ENCODE data around the gene TTLL13.
"Not testable (repeated sequence)": the region's sequence is repeated elsewhere in the genome, so short reads cannot be mapped to it uniquely, and the experiment has no call there.

TTLL13 gene

DNA sequence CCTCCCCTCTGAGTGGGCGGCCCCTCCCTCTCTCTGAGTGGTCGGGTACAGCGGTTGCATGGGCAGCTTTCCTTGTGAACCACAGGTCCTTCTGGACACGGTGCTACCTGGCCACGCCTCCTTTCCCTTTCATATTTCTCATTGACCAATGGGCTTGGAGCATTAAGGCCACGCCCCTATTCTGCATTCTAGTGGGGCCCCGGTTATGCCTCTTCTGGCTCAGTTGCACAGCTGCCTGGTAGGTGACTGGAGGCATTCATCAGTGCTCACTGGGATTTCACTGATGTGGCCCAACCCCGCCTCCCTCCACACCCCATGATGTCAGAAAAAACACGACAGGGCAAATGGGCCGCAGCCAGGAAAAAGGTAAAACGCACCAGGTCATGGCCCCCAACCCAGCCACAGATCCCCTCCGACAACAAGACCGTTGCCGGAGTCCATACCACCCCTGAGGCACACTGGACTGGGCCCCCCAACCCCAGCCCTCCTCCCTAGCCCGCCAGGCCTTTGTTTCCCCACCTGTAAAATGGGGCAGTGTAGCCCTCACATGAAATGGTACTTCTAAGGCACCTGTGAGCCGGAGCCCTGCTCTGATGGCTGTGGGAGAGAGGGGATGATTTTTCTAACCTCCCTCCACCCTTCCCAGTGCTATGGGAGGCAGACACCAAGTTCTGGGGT, 42.5 kb downstream of the TTLL13 start:
- no peak for DNase-seq

DNA sequence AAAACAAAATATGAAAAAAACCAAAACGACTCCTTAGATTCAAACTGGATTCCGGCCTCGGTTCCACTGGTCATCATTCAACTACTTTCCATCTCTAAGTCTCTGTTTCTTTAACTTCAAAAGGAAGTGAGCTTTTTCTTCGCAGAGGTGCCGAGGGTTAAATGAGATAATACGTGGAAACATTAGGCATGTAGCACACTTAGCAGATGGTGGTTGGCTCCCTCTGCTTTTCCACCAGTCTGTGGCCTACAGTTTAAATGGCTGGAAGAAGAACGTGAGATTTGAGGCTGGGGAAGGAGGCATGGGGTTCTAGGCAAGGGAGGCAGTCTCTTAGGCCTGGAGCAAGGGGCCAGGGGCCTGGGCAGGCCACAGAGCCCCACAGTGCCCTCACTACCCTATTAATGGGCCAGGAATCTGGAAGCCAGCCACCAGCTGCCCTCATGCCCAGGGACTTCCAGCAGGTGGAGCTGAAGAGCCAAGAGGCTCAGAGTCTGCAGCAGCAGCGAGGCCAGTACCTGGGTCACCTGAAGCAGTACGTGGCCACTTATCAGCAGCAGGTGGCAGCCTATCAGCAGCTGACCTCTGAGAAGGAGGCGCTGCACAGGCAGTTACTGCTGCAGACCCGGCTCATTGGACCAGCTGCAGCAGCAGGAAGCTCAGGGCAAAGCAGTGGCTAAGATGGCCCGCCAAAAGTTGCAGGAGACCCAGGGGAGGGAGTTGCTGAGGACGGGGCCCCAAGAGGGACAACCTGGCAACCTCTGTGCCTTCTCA, 43.9 kb downstream of the TTLL13 start:
- DNase-seq: not testable (repeated sequence)

DNA sequence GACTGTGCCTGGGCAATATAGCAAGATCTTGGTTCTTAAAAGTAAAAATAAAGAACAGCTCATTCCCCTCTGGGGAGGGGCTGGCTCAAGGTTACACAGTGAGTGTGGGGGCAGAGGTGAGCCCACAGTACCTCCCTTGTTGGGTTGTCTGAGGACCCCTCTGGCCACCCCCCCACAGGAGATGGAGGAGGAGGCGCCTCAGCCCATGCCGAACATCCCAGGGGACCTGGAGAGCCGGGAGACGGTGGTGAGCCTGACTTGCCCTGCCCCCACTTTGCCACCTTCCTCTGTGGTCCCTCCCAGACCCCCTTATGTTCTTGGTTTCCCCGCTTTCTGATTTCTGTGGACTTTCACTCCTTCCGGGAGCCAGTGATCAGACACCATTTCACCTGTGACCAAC, 44.8 kb downstream of the TTLL13 start:
- no peak for DNase-seq

DNA sequence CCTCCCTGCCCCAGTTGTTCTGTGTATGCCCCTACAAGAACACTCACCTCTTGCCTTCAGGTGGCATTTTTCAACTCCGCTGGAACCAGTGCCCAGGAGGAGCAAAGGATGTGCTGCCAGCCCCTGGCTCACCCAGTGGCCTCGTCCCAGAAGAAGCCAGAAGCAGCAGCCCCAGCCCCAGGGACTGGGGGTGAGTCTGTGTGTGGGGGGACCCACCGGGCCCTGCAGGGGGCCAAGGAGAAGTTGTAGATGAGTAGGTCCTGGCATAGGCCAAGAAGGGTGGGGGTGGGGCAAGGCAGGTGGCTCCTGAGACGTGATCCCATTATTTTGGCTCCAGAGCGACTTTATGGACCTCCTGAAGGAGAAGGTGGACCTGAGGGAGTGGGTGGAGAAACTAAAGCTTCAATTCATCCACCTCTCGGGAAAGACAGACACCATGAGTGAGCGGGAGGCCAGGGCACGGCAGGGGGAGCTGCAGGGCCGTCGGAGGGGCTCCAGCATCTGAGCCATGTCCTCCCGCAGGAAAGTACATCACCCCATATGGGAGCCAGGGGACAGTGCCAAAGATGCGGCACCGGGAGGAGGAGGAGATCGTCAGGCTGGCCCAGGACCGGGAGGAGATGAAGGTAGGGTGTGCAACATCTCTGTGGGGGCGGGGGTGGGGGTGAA, 45.4 kb downstream of the TTLL13 start:
- no peak for DNase-seq

DNA sequence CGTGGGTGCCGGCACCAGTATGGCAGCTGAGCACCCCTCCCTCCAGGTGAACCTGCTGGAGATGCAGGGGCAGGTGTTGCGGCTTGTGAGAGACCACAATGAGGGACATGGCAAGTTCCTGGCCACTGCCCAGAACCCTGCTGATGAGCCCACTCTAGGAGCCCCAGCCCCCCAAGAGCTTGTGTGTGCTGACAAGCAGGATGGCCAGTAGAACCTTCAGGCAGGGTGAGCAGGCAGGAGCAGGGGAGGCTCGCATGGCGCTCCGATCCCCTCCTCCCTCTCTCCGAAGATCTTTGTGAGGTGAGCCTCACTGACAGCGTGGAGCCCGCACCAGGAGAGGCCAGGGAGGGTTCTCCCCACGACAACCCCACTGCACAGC, 45.9 kb downstream of the TTLL13 start:
- DNase-seq: no peak

DNA sequence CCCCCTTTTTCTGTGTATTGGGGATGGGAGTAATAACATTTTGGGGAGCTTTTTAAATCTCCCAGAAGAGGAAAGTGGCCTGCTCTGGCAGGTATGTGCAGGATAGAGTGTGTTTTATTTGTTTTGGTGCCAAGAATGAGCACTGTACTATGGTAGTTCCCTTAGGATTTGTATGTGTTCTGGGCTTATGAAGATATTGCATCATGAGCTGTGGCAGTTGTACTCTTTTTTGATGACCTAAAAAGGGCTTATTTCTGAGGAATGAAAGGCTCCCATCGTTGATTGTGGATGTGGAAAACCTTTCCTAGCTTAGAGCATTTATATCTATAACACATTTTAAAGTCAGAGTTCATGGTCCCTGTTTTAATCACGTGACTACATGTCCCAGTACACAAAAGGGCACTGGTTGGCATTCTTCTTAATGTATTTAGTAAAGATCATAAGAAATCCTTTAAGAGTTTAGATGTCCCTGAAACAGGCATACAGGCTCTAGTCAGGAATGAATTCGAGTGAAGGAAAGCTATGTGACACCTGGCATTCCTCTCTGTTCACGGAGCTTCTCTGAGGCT, 47.0 kb downstream of the TTLL13 start:
- not testable (repeated sequence) for DNase-seq

DNA sequence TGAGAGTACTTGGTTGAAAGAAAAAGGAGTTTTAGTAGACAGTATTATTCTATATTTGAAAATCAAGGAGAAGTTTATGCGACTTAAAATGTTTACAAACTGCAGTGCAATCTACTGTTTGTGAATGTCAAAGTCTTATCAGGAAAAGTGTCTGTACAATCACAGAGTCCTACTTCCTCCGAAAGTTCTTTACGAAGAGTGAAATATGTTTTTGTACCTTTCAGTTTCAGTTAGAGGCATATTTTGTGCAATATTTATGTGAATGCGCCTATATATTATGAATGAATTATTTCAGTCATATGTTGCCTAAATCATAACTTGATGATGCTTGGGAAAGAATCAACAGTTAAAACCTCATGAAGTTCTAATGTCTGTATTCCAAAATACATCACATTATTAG, 47.7 kb downstream of the TTLL13 start:
- DNase-seq: no peak

DNA sequence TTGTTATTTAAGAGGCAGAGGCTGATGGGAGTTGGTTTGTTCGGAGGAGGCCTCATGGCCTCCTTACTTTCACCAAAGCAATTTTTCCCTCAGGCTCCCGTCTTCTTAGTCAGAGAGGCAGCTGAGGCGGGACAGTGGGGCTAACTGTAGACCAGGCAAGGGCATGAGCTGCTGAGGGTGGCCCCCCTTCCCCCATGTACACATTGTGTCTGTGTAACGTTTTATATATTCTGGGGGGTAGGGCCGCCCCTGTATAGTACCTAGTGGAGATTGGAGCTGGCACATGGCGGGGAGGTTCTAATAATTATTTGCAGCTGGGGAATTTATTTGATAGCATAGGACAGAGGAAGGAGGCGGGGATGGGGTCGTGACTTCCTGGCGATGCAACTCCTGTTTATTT, 51.2 kb downstream of the TTLL13 start:
- DNase-seq: no peak

DNA sequence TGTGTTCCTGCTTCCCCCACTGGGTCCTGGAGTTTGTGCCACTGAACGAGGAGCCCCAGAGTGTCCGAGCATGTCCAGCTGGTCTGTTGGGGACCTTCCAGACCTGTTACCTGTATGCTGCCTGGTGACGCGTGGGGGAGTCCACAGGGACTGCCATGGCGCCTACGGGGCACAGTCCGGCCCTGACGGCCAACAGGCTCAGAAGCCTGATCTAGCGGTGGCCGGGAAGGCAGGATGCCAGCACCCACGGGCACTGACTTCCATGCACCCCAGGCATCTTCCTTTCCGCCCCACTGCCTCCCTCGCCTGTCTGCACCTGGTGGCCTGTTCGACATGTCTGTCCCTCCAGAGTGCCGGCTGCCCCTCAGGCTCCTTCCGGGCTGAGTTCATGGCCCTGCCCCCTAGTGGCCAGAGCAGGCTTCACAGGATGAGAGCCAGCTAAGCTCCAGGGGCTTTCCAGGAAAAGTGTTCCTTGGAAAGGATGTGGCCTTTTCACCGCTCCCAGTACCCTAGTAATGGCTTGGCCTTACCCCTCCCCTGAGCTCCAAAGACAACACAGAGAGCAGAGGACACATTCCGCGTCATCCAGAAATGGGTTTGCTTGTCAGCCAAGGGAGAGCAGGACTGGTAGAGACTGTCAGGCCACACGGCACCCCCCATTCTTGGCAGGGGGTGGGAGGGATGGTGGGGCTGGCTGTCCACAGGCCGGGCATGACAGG, 51.8 kb downstream of the TTLL13 start:
- peak; percentile 44 for DNase-seq

DNA sequence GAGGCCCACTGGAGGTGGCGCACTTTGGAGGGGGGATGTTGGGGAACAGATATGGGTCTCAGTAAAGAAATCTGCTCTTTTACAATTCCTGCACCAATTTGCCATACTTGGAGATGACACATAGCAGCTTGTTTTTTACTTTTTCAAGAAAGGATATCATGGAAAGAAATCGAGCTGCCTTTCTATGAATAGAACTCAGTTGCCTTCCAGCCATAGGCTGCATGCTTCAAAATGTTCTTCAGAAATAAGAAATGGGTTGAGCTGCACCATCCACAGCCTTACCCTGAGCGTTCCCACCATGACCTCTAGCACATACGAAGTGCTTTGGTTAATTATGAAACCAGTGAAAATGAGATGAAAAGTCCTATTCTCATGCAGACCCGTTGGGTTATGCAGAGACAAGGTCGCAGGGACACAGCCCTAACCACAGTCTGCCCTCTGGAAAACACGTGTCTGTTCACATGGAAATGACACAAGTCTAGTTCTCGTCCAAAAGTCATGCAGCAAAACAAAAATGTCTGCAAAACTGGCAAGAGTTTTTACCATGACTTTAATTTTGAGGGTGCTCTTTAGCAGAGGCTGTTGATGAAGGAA, 52.4 kb downstream of the TTLL13 start:
- no peak for DNase-seq

DNA sequence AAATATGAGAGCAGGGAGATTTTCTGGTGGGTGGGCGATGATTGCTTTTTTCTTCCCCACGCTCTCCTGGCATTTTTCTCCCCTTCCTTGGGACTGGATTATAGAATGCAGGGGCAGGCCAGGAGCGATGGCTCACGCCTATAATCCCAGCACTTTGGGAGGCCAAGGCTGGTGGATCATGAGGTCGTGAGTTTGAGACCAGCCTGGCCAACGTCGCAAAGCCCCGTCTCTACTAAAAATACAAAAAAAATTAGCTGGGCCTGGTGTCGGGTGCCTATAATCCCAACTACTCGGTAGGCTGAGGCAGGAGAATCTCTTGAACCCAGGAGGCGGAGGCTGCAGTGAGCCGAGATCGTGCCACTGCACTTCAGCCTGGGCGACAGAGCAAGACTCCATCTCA, 56.0 kb downstream of the TTLL13 start:
- not testable (repeated sequence) for DNase-seq

DNA sequence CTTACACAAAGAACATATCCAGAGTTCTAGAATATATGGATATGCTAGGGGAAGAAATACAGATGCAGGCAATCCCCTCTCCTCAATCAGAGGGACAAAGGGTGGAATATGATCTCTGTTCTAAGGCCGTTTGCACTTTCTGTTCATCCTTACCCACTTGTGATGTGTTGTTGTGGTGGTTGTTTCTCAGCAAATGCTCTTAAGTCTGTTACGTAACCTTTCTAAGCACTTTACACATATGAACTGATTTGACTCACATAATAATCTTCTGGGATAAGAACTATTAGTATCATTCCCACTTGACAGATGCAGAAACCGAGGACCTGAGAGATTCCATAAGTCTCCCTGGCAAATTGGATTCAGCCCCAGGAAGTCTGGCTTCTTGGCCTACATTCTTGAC, 56.6 kb downstream of the TTLL13 start:
- DNase-seq: no peak

DNA sequence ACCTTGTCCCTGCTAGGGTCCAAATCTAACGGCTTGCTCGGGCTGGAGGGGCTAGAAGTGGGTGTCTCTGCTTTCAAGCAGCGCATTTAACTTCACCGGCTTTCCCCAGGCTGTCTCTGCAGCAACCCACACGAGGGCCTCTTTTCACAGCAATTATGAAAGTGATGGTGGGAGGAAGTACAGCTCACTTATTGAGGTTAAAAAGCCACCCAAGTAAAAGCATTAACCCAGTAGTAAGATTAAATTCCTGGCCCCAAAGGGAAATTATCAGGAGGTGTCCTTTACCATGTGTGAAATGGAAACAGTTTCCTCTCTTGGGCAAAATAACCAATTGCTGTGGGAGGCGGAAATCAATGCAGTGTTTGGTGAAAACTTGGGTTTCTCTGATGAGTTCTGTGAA, 57.2 kb downstream of the TTLL13 start:
- no peak for DNase-seq

DNA sequence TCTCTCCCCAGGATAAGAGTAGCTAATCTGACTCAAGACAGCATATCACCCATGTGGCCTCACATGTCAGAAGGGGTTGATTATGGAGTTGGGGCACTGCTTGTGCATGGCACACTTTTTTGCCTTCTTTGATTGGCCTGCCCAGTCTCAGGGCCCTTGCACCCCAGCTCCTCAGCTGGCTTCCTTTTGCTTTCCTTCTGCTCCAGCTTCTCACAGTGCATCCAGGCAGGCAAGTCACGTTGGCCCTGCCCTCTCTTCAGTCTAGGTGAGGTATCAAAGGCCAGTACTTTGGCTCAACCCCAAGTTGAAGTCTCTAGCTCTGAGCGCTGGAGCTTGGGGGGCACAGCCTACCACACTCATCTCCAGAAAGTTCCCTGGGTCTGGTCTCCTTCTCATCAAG, 58.3 kb downstream of the TTLL13 start:
- no peak for DNase-seq

DNA sequence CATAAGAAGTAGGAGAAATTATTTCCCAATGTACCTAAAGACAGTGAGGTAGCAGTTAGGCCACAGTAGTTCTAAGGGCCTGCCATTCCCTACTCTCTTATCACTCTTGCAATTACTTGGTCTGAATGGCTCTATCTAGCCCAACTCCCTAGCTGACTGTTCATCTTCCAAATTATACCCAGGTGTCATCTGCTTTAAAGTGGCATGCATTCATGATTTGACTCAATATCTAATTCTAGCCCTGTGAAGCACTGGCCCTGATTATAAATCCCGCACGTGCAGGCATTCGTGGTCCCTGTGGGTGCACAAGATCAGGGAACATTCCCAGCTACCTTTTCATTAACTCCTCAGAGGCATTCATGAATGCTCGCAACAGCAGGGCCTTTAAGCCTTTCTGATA, 59.7 kb downstream of the TTLL13 start:
- DNase-seq: no peak
